Ureter (tissue), 1 donor: ENCODE data around the gene TMA7. TPM values are rescaled to one million over a fixed set of nuclear protein-coding genes. Genes with fewer than 3 reads are reported as not detected.

Experiments
- DNase-seq: peaks from one replicate; pipeline ENCODE4 v3.0.0-alpha.2; 2020; ENCODE audit warnings: low spot score
- total RNA-seq: library from RNA; stranded (reverse); gene quantifications from one replicate; pipeline ENCODE4 v1.2.4, GENCODE V29; 2023
- donor health status: DM: yes; HTN: yes; CAD: no.

Gene TMA7
- total RNA-seq, 1 donor from 2014 or later: 237 TPM

GRCh38 chr3:48408823-48409281 is 31.2 kb upstream of the TMA7 start:
- no peak for DNase-seq

- DNase-seq: no peak
Observed at GRCh38 chr3:48409291-48410201, 30.5 kb upstream of the TMA7 start.

GRCh38 chr3:48410205-48411040 is 29.6 kb upstream of the TMA7 start:
- no peak for DNase-seq

- no peak for DNase-seq
Observed at GRCh38 chr3:48411041-48411588, 28.9 kb upstream of the TMA7 start.

GRCh38 chr3:48411606-48412374 is 28.3 kb upstream of the TMA7 start:
- no peak for DNase-seq

- DNase-seq: no peak
Observed at GRCh38 chr3:48412375-48413001, 27.6 kb upstream of the TMA7 start.

GRCh38 chr3:48413086-48413485 is 27.0 kb upstream of the TMA7 start:
- DNase-seq: no peak

GRCh38 chr3:48413611-48414010 is 26.4 kb upstream of the TMA7 start:
- DNase-seq: no peak

- no peak for DNase-seq
Observed at GRCh38 chr3:48414376-48415250, 25.4 kb upstream of the TMA7 start.

GRCh38 chr3:48415251-48415953 is 24.7 kb upstream of the TMA7 start:
- no peak for DNase-seq

- DNase-seq: no peak
Observed at GRCh38 chr3:48416091-48416505, 24.0 kb upstream of the TMA7 start.

- DNase-seq: no peak
Observed at GRCh38 chr3:48416546-48416945, 23.5 kb upstream of the TMA7 start.

GRCh38 chr3:48417529-48418108 is 22.4 kb upstream of the TMA7 start:
- no peak for DNase-seq

GRCh38 chr3:48418140-48418539 is 21.9 kb upstream of the TMA7 start:
- DNase-seq: no peak

- DNase-seq: no peak
Observed at GRCh38 chr3:48418651-48419050, 21.4 kb upstream of the TMA7 start.

- DNase-seq: no peak
Observed at GRCh38 chr3:48419149-48419548, 20.9 kb upstream of the TMA7 start.

- DNase-seq: no peak
Observed at GRCh38 chr3:48419597-48419996, 20.5 kb upstream of the TMA7 start.

GRCh38 chr3:48420561-48420960 is 19.5 kb upstream of the TMA7 start:
- no peak for DNase-seq

GRCh38 chr3:48422272-48422671 is 17.8 kb upstream of the TMA7 start:
- DNase-seq: no peak
